HG02678 (cell line): ENCODE measurements around the gene ZIK1.

Source experiments
- ATAC-seq: cut with Tn5 transposase; IDR thresholded peaks from one replicate; pipeline ENCODE4 v1.9.1; 2021; ENCODE audit warnings: mild to moderate bottlenecking, moderate library complexity; ENCODE audit not compliant: unreplicated experiment

Gene ZIK1

GRCh38 chr19:57583521-57584416 is at the start of gene ZIK1:
Gene ZIK1, plus strand, starts transcription at chr19:57584145. Its CDS starts 212 bp downstream, at chr19:57584357.
- peak; percentile 79 for ATAC-seq

GRCh38 chr19:57537953-57538547 is 45.9 kb upstream of the ZIK1 start:
- no peak for ATAC-seq

GRCh38 chr19:57546513-57546912 is 37.4 kb upstream of the ZIK1 start:
- ATAC-seq: no peak

GRCh38 chr19:57552432-57552831 is 31.5 kb upstream of the ZIK1 start:
- no peak for ATAC-seq

GRCh38 chr19:57557659-57558058 is 26.3 kb upstream of the ZIK1 start:
- no peak for ATAC-seq

- no peak for ATAC-seq
Measured at GRCh38 chr19:57558525-57558924, 25.4 kb upstream of the ZIK1 start.

GRCh38 chr19:57559008-57559403 is 24.9 kb upstream of the ZIK1 start:
- ATAC-seq: peak; percentile 23

GRCh38 chr19:57559404-57560025 is 24.4 kb upstream of the ZIK1 start, which contains the start of gene ZNF550:
Gene ZNF550, minus strand, starts transcription at chr19:57559863. Its CDS starts 181 bp downstream, at chr19:57559682.
- peak; percentile 99 for ATAC-seq

GRCh38 chr19:57560049-57560491 is 23.9 kb upstream of the ZIK1 start:
- ATAC-seq: peak; percentile 6

DNA sequence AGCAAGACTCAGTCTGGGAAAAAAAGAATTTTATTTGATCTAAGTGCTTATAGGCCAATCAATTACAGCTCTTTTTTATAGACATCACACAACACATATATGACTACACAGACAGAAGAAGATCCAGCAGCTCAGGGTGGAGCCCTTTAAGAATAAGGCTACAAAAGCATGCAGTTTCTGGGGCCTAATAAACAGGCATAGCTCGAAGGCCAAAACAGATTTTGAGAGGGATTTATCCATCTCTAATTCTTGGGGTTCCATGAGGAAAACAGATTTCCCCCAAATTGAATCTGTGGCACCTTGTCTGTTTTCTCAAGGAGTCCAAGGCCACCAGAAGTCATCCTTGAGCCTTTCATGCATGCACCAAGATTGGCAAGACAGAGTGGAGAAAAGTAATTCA is 20.4 kb upstream of the ZIK1 start:
- ATAC-seq: no peak

GRCh38 chr19:57566396-57567265 is 17.3 kb upstream of the ZIK1 start:
- no peak for ATAC-seq

DNA sequence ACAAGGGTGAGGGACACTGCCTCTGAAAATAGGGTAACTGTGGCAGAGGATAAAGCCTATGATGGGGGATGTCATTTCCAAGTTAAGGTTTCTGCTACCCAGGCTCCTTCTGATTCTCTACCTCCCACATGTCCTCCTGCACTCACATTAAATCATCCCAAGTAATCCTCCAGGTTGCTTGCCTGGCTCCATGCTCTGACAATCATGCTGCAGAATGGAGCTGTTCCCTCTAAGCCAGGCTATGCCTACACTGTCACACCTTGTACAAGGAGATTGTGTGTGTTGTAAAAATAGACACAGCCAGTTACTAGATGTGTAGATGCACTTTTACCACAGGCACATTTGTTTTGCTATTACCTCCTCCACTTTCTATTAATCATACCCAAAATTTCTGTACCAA is 13.2 kb upstream of the ZIK1 start:
- ATAC-seq: no peak

DNA sequence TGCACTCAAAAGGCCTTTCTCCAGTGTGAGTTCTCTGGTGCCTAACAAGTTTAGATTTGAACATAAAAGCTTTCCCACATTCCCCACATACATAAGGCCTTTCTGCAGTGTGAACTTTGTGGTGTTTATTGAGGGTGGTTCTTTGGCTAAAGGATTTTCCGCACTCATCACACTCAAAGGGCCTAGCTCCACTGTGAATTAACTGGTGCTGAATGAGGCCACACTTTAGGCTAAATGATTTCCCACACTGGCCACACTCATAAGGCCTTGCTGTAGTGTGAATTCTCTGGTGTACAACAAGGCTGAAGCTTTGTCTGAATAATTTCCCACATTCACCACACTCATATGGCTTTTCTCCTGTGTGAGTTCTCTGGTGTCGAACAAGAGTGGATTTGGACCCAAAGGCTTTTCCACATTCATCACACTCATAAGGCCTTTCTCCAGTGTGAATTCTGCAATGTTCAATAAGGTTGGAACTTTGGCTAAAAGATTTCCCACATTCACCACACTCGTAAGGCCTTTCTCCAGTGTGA is 11.5 kb upstream of the ZIK1 start:
- ATAC-seq: no peak

DNA sequence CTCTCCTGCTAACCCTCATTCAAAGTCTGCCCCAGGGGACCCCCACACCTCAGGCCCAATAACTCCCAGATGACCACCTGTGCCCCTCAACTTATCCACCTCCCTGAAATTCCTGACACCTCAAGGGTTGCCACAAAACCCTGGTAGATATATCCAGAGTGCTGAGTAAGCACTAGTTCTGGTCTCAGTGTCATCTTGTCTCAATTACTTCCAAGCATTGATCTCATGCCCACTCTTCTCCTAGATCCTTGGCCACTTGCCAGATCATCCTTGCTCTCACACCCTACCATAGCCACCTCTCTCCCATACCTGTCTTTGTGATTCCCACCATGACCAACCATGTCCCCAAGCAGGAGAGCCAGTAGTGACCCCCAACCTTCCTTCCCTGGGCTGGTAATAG is 7.3 kb upstream of the ZIK1 start:
- no peak for ATAC-seq

- peak; percentile 97 for ATAC-seq
Measured at GRCh38 chr19:57578487-57579205, 5.3 kb upstream of the ZIK1 start, which contains the start of gene ZNF416. Gene ZNF416, minus strand, starts transcription at chr19:57578911. Its CDS starts 207 bp downstream, at chr19:57578704.

DNA sequence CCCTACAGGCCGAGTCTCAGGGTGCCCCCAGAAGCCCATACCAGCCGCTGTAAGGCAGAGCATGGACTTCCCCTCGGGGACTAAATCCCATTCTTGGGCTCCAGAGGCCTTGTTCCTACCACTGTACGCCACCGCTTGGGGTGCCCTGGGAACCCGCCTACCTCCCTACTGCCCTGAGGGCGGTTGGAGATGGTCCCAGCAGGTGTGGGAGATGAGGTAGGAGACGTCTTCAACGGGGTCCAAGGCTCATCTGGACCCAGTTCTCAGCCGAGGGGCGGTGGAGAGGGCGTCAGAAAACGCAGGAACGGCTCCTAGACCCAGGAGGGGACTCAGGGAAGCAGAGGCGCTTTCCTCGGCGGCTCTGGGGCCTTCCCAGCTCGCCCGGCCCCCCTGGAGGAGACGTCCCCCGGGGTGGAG is 833 bp upstream of the ZIK1 start:
- ATAC-seq: no peak

DNA sequence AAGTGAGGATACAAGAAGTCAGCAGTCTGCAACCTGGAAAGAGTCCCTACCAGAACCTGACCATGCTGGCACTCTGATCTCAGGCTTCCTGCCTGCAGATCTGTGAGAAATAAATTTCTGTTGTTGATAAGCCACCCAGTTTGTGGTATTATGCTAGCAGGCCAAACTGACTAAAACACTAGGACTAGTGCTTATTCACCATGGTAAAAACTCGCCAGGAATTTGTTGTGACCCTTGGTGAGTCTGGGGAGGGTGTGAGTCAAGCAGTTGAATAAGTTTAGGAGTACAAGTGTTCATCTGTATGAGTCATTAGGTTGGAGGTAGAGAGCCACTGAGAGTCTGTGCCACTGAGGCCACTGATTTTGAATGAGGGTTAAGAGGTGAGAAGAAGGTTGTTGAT is 3.6 kb downstream of the ZIK1 start:
- ATAC-seq: no peak

DNA sequence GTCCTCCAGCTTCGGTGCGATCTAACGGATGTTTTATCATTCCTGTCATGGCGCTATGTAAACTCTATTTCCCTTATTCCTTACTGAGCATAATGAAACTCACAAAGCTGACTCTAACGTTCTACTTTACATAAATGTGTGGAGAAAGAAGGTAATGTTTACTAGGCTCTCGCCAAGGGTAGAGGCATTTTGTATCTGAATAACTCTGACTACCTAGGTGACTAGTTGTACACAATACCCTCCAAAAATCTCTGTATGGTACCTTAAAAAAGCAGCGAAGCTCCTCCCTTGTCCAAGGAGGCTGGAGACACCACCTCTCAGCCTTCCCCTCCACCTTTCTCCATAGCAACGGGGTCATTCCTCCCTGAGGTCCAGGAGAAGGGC is 15.4 kb downstream of the ZIK1 start:
- no peak for ATAC-seq

GRCh38 chr19:57599761-57600383 is 15.9 kb downstream of the ZIK1 start, which contains the start of gene ZNF530:
Gene ZNF530, plus strand, starts transcription at chr19:57599885. Its CDS starts 4,461 bp downstream, at chr19:57604346.
- ATAC-seq: peak; percentile 98
